HEK293 (cell line): ENCODE data around the gene STAP1.

Experiments used
- CTCF ChIP-seq: fragments of 450-650 bp; formaldehyde crosslinking; IDR thresholded peaks from 2 replicates; pipeline ENCODE4 v1.5.1; 2016; ENCODE audit warnings: missing biosample characterization, missing genetic modification characterization
- KLF1 ChIP-seq: fragments of 450-650 bp; formaldehyde crosslinking; IDR thresholded peaks from 2 replicates; pipeline ENCODE4 v1.5.1; 2016; ENCODE audit warnings: missing biosample characterization, missing genetic modification characterization
- PRDM1 ChIP-seq: fragments of 450-650 bp; formaldehyde crosslinking; IDR thresholded peaks from 2 replicates; pipeline ENCODE4; 2016; ENCODE audit warnings: missing biosample characterization, missing genetic modification characterization
- ZNF19 ChIP-seq: fragments of 450-650 bp; formaldehyde crosslinking; IDR thresholded peaks from 2 replicates; pipeline ENCODE4; 2016; ENCODE audit warnings: missing biosample characterization, missing genetic modification characterization, low read depth
- ZNF398 ChIP-seq: fragments of 450-650 bp; formaldehyde crosslinking; IDR thresholded peaks from 2 replicates; pipeline ENCODE4 v1.5.1; 2017; ENCODE audit warnings: missing biosample characterization, missing genetic modification characterization

- no peak for TF ChIP-seq CTCF (tag by site-specific recombination)
- TF ChIP-seq ZNF19 (tag by site-specific recombination) = no peak
- no peak for TF ChIP-seq PRDM1
- no peak for TF ChIP-seq ZNF398
- TF ChIP-seq KLF1 (tag by site-specific recombination) = no peak
Measured at GRCh38 chr4:67576538-67576937, 18.0 kb downstream of the STAP1 start.
